HepG2 (cell line): Measurements from ENCODE around the gene PLEKHG4. TPM values are rescaled to one million over a fixed set of nuclear protein-coding genes. Genes with fewer than 3 reads are reported as not detected.

Experiments used
- ATAC-seq: fragments of 200-7000 bp; cut with Tn5 transposase; 3 replicates; pipeline ENCODE4 v1.9.1; 2020; ENCODE audit warnings: mild to moderate bottlenecking, moderate library complexity
- BruUV-seq: library from RNA; stranded (reverse); fragments of 400-500 nt; replicated peaks from 2 replicates; lab custom pipeline; 2021; lab: Mats Ljungman, UMichigan
- CTCF ChIA-PET: fragments of 300-600 bp; formaldehyde crosslinking; extraction: SDS; loops from one replicate; lab custom pipeline; 2021; ENCODE audit warnings: low total read pairs, inconsistent platforms, low intra/inter-chr PET ratio; lab: Yijun Ruan, JAX
- POLR2A ChIA-PET: fragments of 350-600 bp; sonication (Branson Sonifier 250); formaldehyde crosslinking; loops from one replicate; lab custom pipeline; 2020; ENCODE audit warnings: antibody characterized with exemption, inconsistent platforms; lab: Yijun Ruan, JAX
- DNase-seq: peaks from one replicate; pipeline ENCODE4 v3.0.0-alpha.2; 2015; ENCODE audit warnings: low spot score
- FAIRE-seq: peaks from 3 replicates; lab custom pipeline; 2011; peaks lifted over from hg19 to GRCh38; lab: Jason Lieb, UNC
- H2AFZ ChIP-seq: one replicate; pipeline ENCODE4 v1.6.1; 2011; ENCODE audit warnings: low read length, inconsistent platforms
- H3K27ac ChIP-seq: fragments of 300-600 bp; 3 replicates; pipeline ENCODE4 v1.8.0; 2011; ENCODE audit warnings: mixed run types, mild to moderate bottlenecking, mixed read lengths, low read length, inconsistent platforms; ENCODE audit not compliant: insufficient read depth; ENCODE audit errors: extremely low read length
- H3K27me3 ChIP-seq, 2 experiments: fragments of 200-600 bp in 1 of 2; 2 replicates in 1 of 2; 3 replicates in 1 of 2; pipeline versions ENCODE4 v1.6.0 to v1.8.0; 2011; ENCODE audit warnings: low read length in 2 of 2, mild to moderate bottlenecking in 2 of 2, moderate library complexity in 2 of 2, inconsistent platforms in 1 of 2; ENCODE audit not compliant: insufficient read depth in 2 of 2, control insufficient read depth in 1 of 2
- H3K36me3 ChIP-seq, 2 experiments: fragments of 200-600 bp in 1 of 2; replicated peaks in 1 of 2; 2 replicates in 1 of 2; 3 replicates in 1 of 2; pipeline versions ENCODE4 v1.5.1 to v1.8.0; 2011; ENCODE audit warnings: low read length in 2 of 2, inconsistent platforms in 1 of 2; ENCODE audit not compliant: insufficient read depth in 2 of 2, control insufficient read depth in 1 of 2
- H3K4me1 ChIP-seq: 2 replicates; pipeline ENCODE4 v1.5.1; 2012; ENCODE audit warnings: low read length, inconsistent platforms; ENCODE audit not compliant: insufficient read depth
- H3K4me2 ChIP-seq: 2 replicates; pipeline ENCODE4 v1.6.0; 2011; ENCODE audit warnings: low read depth, low read length, inconsistent platforms
- H3K4me3 ChIP-seq, 3 experiments: fragments of 200-600 bp in 1 of 3; sonication (generic), shearing (Covaris generic) in 1 of 3; replicated peaks in 1 of 3; 2 replicates each; pipeline ENCODE4 v1.5.1; 2011 to 2016; ENCODE audit warnings: low read length in 3 of 3, inconsistent platforms in 2 of 3, low read depth in 2 of 3, mild to moderate bottlenecking in 2 of 3, control low read depth in 1 of 3, mixed read lengths in 1 of 3; ENCODE audit not compliant: insufficient read depth in 1 of 3
- H3K79me2 ChIP-seq: one replicate; pipeline ENCODE4 v1.6.1; 2011; ENCODE audit warnings: low read length, inconsistent platforms; ENCODE audit not compliant: insufficient read depth
- H3K9ac ChIP-seq: 2 replicates; pipeline ENCODE4 v1.6.0; 2011; ENCODE audit warnings: mild to moderate bottlenecking, low read depth, low read length, inconsistent platforms; ENCODE audit not compliant: insufficient read depth
- H3K9me3 ChIP-seq: 2 replicates; pipeline ENCODE4 v1.5.1; 2012; ENCODE audit warnings: mild to moderate bottlenecking, low read length
- H4K20me1 ChIP-seq: 2 replicates; pipeline ENCODE4 v1.6.0; 2011; ENCODE audit warnings: inconsistent platforms, mild to moderate bottlenecking, low read length, moderate library complexity; ENCODE audit not compliant: insufficient read depth
- CEBPZ ChIP-seq: IDR thresholded peaks from 2 replicates; pipeline ENCODE4 v1.6.1; 2012; ENCODE audit warnings: low read length, improper control_type of control experiment
- ETS1 ChIP-seq: sonication (generic); formaldehyde crosslinking; IDR thresholded peaks from 2 replicates; pipeline ENCODE4 v1.4.0; 2020; ENCODE audit warnings: missing genetic modification reagents
- GATAD2A ChIP-seq: IDR thresholded peaks from 2 replicates; pipeline ENCODE4 v1.6.1; 2016
- HNF1A ChIP-seq, 2 experiments: sonication (generic) in 1 of 2; formaldehyde crosslinking in 1 of 2; IDR thresholded peaks; 2 replicates each; pipeline versions ENCODE4 v1.4.0 to v1.6.1; 2016 to 2020; ENCODE audit warnings: borderline replicate concordance in 1 of 2, low read depth in 1 of 2, mild to moderate bottlenecking in 1 of 2, missing genetic modification reagents in 1 of 2
- KLF13 ChIP-seq: sonication (generic); formaldehyde crosslinking; IDR thresholded peaks from 2 replicates; pipeline ENCODE4 v1.4.0; 2020; ENCODE audit warnings: mild to moderate bottlenecking, missing genetic modification reagents
- MAFF ChIP-seq: IDR thresholded peaks from 2 replicates; pipeline ENCODE4 v1.6.1; 2011; ENCODE audit warnings: low read depth, low read length, improper control_type of control experiment
- MNT ChIP-seq: fragments of 450-650 bp; IDR thresholded peaks from 2 replicates; pipeline ENCODE4 v1.6.1; 2016
- MYNN ChIP-seq: sonication (generic); formaldehyde crosslinking; IDR thresholded peaks from 2 replicates; pipeline ENCODE4 v1.4.0; 2020; ENCODE audit warnings: mild to moderate bottlenecking, low read depth, missing genetic modification reagents
- NR2F1 ChIP-seq, 2 experiments: fragments of 450-650 bp in 1 of 2; formaldehyde crosslinking in 1 of 2; IDR thresholded peaks; 2 replicates each; pipeline versions ENCODE4 v1.5.0 to v1.6.1; 2016 to 2020; ENCODE audit warnings: mild to moderate bottlenecking in 1 of 2, missing compliant biosample characterization in 1 of 2, missing genetic modification reagents in 1 of 2, moderate library complexity in 1 of 2
- POLR2A ChIP-seq, 2 experiments: IDR thresholded peaks; 2 replicates each; pipeline ENCODE4 v1.6.1; 2011; ENCODE audit warnings: low read depth in 2 of 2, low read length in 2 of 2, mild to moderate bottlenecking in 1 of 2, moderate library complexity in 1 of 2; ENCODE audit not compliant: insufficient read depth in 1 of 2
- TEF ChIP-seq: sonication (generic); formaldehyde crosslinking; IDR thresholded peaks from 2 replicates; pipeline ENCODE4 v1.5.0; 2020; ENCODE audit warnings: missing genetic modification reagents
- ZNF138 ChIP-seq: sonication (generic); formaldehyde crosslinking; IDR thresholded peaks from 2 replicates; pipeline ENCODE4 v1.5.0; 2020; ENCODE audit warnings: mild to moderate bottlenecking, low read depth, missing genetic modification reagents
- ZNF746 ChIP-seq: sonication (generic); formaldehyde crosslinking; IDR thresholded peaks from 2 replicates; pipeline ENCODE4 v1.8.0; 2022; ENCODE audit warnings: mild to moderate bottlenecking, missing genetic modification reagents
- ZSCAN29 ChIP-seq: sonication (generic); formaldehyde crosslinking; conservative IDR thresholded peaks from 2 replicates; pipeline ENCODE4 v1.4.0; 2020; ENCODE audit warnings: mild to moderate bottlenecking, missing genetic modification reagents
- WGBS: methylation state at CpG from one replicate; pipeline ENCODE4 v1.1.6; 2017; ENCODE audit warnings: low lambda C conversion rate; 5-methylcytosine and 5-hydroxymethylcytosine counted together
- in situ Hi-C: cut with HindIII; loops from 2 replicates; pipeline ENCODE4 v1.10.0; 2017; ENCODE audit warnings: low pct_unique_long_range_greater_than_20kb; ENCODE audit not compliant: extremely low pct_ligation_motif_present
- intact Hi-C: fragments of 100-400 bp; cut with micrococcal nuclease; formaldehyde crosslinking; loops from one replicate; pipeline ENCODE4 v1.10.0; 2022; ENCODE audit not compliant: unreplicated experiment
- polyA plus RNA-seq, 8 experiments: library from polyadenylated mRNA; depleted of rRNA in 3 of 8; stranded (reverse) in 7 of 8; unstranded in 1 of 8; fragments of >200 nt; fragmentation: Illumina TruSeq in 4 of 8; extraction: Trizol in 4 of 8; gene quantifications; 2 replicates each; pipeline versions ENCODE4 v1.2.1 to v1.2.3, GENCODE V29; 2011 to 2016; ENCODE audit warnings: low read depth in 4 of 8, missing spikeins in 1 of 8, mixed read lengths in 1 of 8; ENCODE audit not compliant: insufficient read depth in 1 of 8
- total RNA-seq, 5 experiments: library from RNA; depleted of rRNA; stranded (reverse); fragments of >200 nt; fragmentation: Illumina TruSeq; extraction: Trizol; gene quantifications; 2 replicates each; pipeline ENCODE4 v1.2.3, GENCODE V29; 2016; ENCODE audit warnings: low read depth in 1 of 5

The PLEKHG4 gene
- total and polyA plus RNA-seq, 2 of the 13 experiments (the other 11 are each of a cell fraction or from before 2014, with no cell fraction given): 7.1 to 13.6 TPM

GRCh38 chr16:67233596-67233995, 45.7 kb upstream of the PLEKHG4 start:
- Histone ChIP-seq H3K4me3 (no peak overlapping the region), H2AFZ (no peak overlapping the region), H3K79me2 (peaks cover under 1% of the 10 kb centered on the region), H4K20me1 (no peaks in the 10 kb centered on the region), H3K4me2 (no peak overlapping the region), H3K27ac (no peak overlapping the region), H3K4me1 (no peaks in the 10 kb centered on the region), H3K9me3 (no peaks in the 10 kb centered on the region), H3K27me3 (no peaks in the 10 kb centered on the region), H3K9ac (no peak overlapping the region), H3K36me3 (peaks cover 46 to 64% of the 10 kb centered on the region in 2 experiments)
- in situ Hi-C loops (no loop called here), intact Hi-C loops (no loop called here)
- 98% methylated on average over 7 of the region's 7 CpGs for WGBS
- FAIRE-seq (no peak), DNase-seq (no peak), ATAC-seq (no peak)
- BruUV-seq: no TSS peak
- CTCF ChIA-PET: no interaction called here
- POLR2A ChIA-PET: interaction anchor here (0.6 to 4.9 kb wide), 2 partner anchors 14 to 26 kb away, joined by 3 to 24 read pairs; partner anchors contain the start of genes FHOD1 and SLC9A5
- TF ChIP-seq KLF13 (CRISPR knock-in tag) (no peak), GATAD2A (CRISPR knock-in tag) (no peak), ZNF138 (CRISPR knock-in tag) (no peak), POLR2A (IDR thresholded peaks at IDR 0.05; ENCODE audit: insufficient read depth in 1 of 2, low read depth in 2 of 2, low read length in 2 of 2) (no peak), TEF (CRISPR knock-in tag) (no peak), NR2F1 (CRISPR knock-in tag; IDR thresholded peaks at IDR 0.05) (no peak), ETS1 (CRISPR knock-in tag) (no peak), ZSCAN29 (no peak), MYNN (no peak), MAFF (no peak), CEBPZ (no peak), ZNF746 (CRISPR knock-in tag) (no peak), HNF1A (IDR thresholded peaks at IDR 0.05; ENCODE audit: low read depth) (no peak), HNF1A (CRISPR knock-in tag; IDR thresholded peaks at IDR 0.05; ENCODE audit: borderline replicate concordance) (no peak), MNT (no peak)
